Central memory CD4-positive, alpha-beta T cell (primary cell): Measurements from ENCODE around the gene FAM135A.
"Not testable (repeated sequence)": the region's sequence is repeated elsewhere in the genome, so short reads cannot be mapped to it uniquely, and the experiment has no call there.

Experiments
- DNase-seq: peaks from one replicate; pipeline ENCODE4 v3.0.0; 2022

Gene FAM135A

DNA sequence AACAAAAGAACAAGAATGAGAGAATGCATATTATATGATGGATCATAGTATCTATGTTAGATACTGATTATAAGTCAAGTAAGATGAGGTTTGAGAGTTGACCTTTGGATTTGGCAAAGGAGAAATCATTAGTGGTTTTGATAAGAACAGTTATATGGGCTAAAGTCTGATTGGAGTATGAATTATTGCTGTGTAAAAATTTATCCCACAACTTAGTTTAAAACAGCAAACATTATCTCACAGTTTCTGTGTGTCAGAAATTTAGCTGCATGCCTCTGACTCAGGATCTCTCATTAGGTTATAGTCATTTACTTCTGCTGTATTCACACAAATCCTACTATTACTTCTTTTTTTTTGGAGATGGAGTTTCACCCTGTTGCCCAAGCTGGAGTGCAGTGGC lies 56.7 kb downstream of the FAM135A start:
- no peak for DNase-seq

DNA sequence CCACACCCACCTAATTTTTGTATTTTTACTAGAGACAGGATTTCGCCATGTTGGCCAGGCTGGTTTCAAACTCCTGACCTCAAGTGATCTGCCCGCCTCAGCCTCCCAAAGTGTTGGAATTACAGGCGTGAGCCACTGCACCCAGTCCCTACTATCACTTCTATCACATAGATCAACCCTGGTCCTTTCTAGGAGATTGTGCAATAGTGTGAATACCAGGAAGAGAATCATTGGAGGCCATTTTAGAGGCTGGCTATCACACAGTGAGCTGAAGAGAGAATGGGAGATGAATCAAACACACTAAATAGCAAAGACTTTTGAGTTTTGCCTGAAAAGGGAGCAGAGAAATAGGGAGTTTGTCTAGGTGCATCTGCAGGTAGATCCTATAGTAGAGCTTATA lies 57.2 kb downstream of the FAM135A start:
- not testable (repeated sequence) for DNase-seq

DNA sequence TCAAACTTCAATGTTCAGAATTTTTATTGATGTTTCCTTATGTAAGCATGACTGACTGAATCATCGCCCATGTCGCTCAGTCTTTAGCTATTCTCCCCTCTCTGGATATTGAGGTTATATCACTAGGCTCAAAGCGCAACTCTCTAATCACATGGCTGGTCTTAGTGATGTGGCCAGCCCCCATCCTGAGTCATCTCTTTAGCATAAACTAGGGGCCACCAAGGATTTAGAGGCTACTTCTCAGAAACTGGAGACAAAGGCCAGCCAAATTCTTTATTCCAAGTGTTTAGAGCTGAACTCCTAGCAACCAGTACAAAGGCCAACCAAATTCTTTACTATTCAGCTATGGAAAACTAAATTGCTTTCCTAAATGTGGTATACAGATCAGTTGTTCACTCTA lies 61.4 kb downstream of the FAM135A start:
- DNase-seq, result no peak

- DNase-seq, result no peak
Observed at GRCh38 chr6:70479236-70479635, 65.9 kb downstream of the FAM135A start.

GRCh38 chr6:70486638-70487037 lies 73.3 kb downstream of the FAM135A start:
- DNase-seq, result not testable (repeated sequence)

- no peak for DNase-seq
Observed at GRCh38 chr6:70489364-70489763, 76.1 kb downstream of the FAM135A start.

DNA sequence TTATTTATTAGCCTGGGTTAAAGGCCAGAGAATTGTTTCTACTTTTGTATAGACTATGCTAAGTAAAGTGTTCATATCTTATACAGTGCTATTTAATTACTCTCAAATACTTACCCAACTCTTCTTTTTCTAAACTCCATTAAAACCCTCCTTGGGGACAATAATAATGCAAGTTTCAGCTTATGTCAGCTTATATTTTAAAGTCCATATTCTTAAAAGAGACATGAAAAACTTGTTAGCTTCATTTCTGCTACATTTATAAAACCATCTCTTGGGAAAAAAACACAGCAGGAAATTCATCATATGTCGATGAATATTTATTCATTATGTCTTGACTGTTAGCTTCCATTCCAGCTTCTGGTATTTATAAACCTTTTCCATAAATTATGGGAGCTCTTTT lies 81.5 kb downstream of the FAM135A start:
- DNase-seq, result no peak

DNA sequence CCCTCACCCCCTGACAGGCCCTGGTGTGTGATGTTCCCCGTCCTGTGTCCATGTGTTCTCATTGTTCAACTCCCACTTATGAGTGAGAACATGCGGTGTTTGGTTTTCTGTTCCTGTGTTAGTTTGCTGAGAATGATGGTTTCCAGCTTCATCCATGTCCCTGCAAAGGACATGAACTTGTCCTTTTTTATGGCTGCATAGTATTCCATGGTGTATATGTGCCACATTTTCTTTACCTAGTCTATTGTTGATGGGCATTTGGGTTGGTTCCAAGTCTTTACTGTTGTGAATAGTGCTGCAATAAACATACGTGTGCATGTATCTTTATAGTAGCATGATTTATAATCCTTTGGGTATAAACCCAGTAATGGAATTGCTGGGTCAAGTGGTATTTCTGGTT lies 82.5 kb downstream of the FAM135A start:
- not testable (repeated sequence) for DNase-seq

DNA sequence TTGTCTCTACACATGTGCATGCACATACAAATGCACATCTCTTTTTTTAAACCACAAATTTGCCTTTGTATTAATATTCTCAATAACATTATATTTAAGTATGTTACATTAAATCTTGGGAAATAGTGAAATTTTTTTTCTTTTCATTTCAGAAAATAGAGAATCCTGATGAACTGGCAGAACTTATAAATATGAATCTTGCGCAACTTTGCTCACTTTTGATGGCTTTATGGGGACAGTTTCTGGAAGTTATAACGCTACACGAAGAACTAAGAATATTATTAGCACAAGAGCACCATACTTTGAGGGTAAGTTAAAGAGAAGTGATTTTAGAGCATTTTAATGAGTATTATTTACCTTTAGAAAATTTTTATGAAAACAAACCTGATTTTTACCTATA lies 89.2 kb downstream of the FAM135A start:
- DNase-seq, result no peak

- no peak for DNase-seq
Observed at GRCh38 chr6:70503813-70504465, 90.6 kb downstream of the FAM135A start.

DNA sequence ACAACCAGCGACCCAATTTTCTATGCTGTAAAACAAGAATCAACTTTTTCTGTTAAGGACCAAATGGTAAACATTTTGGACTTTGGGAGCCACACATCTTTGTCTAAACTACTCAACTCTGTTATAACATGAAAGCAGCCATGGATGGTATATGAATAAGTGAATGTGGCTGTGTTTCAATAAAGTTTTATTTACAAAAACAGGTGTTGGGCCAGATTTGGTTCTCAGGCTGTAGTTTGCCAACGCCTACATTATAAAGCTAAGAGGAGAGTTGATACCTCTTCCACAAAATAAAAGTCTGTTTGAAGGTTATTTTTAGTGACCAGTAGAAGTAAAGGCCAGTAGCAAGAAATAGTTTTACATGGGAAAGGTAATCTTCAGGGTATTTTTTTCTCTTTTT lies 93.0 kb downstream of the FAM135A start:
- no peak for DNase-seq

DNA sequence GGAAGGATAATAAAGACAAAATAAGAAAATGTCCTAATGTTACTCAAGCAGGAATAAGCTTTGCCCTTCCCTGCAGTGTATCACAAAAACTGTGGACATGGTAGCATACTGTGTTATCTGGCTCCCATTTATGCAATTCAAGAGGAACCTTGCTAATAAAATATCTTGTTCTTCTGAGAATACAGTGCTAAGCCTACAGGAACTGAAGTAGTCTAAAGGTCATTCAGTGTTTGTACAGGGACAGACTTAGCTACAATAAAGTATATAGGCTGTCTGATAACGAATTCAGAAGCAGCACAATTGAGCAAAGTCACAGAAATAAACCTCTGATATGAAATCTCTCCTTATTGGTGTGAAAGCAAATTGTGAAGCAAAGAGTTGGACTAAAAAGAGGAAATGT lies 93.9 kb downstream of the FAM135A start:
- no peak for DNase-seq

DNA sequence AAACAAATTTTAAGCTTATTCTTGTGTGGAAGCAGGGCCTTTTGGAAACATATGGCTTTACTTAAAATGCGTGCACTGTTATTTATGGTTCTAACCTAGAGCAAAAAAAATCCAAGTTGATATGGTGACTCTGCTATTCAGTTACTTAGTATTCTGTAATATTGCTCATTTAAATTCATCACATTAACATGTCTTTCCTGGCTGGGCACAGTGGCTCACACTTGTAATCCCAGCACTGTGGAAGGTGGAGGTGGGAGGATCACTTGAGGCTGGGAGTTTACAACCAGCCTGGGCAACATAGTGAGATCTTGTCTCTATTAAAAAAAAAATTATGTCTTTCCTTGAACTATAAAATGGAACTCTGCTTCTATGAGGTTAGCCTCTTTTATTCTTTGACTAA lies 95.6 kb downstream of the FAM135A start:
- DNase-seq, result no peak

DNA sequence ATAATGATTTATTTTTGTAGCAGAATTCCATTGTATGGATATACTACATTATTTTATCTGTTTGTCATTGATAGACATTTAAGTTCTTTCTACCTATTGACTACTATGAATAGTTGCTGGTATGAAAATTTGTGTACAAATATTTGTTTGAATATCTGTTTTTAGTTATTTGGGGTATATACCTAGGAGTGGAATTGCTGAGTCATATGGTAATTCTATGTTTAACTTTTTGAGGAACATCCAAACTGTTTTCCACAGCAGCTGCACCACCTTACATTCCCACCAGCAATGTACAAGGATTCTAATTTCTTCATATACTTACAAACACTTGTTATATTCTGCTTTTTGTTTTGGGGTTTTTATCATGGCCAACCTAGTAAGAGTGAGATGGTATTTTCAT lies 97.3 kb downstream of the FAM135A start:
- no peak for DNase-seq

DNA sequence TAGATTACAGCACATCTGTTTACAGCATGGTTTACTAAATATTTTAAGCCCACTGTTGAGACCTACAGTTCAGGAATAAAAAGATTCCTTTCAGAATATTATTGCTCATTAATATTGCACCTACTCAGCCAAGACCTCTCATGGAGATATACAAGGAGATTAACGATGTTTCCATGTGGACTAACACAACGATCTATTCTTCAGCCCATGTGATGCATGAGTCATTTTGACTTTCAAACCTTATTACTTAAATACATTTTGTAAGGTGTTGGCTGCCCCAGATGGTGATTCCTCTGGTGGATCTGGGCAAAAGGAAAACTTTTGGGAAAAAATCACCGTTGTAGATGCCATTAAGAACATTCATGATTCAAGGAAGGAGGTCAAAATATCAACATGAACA lies 105.4 kb downstream of the FAM135A start:
- DNase-seq, result no peak

DNA sequence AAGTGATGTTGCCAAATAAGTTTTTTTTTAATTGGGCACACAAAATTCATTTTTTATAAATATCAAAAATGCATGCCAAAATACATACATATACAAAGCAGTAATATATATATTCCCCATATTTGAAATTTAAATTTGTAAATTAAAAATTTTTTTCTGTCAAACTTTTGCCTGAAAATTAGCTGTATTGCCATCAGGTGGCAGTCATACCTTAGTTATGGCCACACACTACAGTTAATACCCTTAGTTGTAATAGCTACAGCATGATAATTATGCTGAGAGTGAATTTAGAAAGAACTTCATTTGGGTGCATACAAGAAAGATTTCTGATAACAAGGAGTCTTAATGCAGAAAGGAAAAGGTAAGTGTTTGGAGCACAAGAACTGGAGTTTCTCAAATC lies 107.3 kb downstream of the FAM135A start:
- DNase-seq, result peak; percentile 14

- DNase-seq, result no peak
Observed at GRCh38 chr6:70524721-70525286, 111.5 kb downstream of the FAM135A start.

DNA sequence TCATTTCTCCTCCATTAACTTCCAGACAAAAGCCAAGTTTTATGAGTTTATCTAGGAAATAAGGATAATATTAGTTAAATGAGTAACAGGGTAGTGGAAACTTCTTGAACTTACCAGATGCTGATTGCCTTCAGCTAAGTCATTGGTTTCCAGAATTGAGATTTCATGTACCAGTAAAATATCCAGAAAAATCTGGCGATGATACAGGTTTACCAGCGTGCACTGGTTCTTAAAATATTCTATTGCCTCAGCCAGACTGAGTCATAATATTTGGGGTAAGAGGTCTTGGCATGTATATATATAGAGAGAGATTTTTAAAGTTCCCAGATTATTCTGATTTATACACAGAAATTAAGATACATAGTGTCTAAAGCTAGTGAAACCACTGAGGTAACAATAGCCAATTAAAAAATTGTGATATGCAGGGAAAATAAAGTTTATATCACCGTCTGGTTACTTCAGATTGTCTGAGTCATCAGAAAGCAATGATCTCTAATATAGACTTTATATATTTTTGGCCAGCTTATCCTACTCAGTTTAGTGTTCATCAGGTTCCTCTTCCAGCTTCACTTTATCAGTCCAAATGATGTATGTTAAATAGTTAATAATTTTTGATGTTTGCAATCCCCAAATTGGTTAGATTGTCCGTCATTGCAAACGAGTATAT lies 113.9 kb downstream of the FAM135A start:
- no peak for DNase-seq

DNA sequence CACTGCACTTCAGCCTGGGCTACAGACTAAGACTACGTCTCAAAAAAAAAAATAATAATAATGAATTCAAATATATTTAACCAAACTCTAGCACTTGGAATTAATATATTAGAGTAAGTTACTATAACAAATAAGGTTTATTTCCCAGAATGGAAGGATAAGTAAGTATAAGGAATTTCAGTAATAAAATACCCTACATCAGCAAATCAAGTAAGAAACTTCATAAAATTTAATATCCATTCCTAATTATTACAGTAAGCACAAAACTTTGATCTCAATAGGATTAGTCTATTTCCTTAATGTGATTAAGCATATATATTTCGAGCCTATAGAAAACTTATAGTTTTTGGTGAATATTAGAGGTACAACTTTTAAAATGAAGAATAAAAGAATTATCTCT lies 116.7 kb downstream of the FAM135A start:
- no peak for DNase-seq

DNA sequence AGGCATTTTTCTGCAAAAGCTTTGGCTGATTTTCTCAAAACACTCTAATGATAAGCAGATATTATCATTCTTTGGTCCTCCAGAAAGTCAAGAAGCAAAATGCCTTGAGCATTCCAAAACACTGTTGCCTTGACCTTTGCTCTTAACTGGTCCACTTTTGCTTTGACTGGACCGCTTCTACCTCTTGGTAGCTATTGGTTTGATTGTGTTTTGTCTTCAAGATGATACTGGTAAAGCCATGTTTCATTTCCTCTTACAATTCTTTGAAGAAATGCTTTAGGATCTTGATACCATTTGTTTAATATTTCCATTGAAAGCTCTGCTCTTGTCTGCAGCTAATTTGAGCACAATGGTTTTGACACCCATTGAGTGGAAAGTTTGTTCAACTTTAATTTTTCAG lies 117.8 kb downstream of the FAM135A start:
- DNase-seq, result no peak

DNA sequence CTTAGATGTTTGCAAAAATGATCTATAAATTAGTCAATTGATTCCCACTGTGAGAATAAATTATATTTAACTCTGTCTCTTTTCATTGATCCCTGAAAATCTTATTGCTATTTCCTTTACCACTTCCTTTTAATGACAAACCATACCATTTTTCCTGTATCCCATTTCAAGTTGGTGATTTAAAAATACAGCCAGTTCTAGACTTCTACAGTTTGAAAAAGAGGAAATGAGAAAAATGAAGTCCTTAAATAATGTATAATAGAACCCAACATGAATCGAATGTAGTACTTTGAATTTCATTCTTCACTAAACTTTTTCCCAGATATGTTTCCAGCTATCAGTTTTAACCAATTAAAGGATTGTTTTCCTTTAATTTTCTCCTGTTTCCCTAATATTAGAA lies 124.0 kb downstream of the FAM135A start:
- DNase-seq, result no peak

DNA sequence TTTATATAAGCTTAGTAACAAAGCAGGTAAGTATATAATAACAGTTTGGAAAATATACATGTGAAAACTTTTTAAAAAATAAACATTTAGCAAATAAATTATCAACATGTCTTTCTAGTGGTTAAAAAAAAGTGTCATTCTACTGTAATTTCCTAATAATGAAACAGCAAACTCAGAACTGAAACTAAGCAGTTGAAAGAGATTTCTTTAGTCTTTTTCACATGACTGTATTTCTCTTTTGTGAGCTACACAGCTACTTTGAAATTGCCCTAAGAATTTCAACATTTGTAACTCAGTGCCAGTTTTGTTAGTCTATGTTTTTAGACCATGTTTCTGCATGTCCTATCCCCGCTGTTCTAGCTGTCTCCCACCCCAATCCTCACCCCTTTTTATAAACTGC lies 125.1 kb downstream of the FAM135A start:
- DNase-seq, result no peak

- DNase-seq, result peak; percentile 13
Observed at GRCh38 chr6:70547313-70547712, 134.0 kb downstream of the FAM135A start.

DNA sequence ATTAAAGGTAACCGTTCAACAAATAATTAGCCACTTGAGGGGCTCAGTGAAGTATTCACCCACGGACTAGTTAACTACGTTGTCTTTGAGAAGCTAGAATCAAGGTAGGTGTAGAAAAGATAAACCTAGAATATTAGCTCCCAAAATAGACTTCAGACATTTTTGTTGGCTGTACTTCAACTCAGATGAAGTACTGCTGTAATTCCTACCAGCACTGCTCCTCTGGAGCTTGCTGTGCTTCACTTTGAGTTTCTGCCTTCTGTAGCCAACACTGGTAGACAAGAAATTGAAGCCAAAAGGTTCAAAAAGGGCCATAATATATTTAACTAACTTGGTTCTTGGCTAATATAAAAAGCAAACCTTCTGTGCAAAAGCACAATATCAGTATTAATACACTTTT lies 134.6 kb downstream of the FAM135A start:
- no peak for DNase-seq

DNA sequence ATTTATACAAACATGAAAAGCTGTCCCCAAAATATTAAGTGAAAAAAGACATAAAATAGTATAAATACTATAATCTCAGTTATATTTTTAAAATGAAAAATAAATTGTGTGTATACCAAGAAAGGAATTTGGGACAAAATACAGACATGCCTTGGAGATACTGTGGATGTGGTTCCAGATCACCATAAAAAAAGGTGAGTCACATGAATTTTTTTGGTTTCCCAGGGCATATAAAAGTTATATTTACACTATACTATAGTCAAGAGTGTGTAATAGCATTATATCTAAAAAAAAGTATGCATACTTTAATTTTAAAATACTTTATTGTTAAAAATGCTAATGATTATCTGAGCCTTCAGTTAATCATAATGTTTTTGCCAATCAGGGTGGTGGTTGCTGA lies 136.0 kb downstream of the FAM135A start:
- no peak for DNase-seq
